Heart left ventricle (tissue), 13 donors: ENCODE measurements around the gene TENM3.

ENCODE experiments used
- CTCF ChIP-seq, 12 donors: fragments of 200-600 bp; sonication (generic) in 4 of 12; IDR thresholded peaks; one replicate each; pipeline versions ENCODE4 v1.5.0 to v1.8.0; 2018 to 2022; ENCODE audit warnings: antibody characterized with exemption in 12 of 12, mild to moderate bottlenecking in 5 of 12
- POLR2A ChIP-seq, 2 donors: fragments of 450-650 bp; IDR thresholded peaks; one replicate each; pipeline ENCODE4 v1.6.1; 2017; ENCODE audit warnings: antibody characterized with exemption in 2 of 2, mild to moderate bottlenecking in 2 of 2, moderate library complexity in 2 of 2
- donor health status: ischemic (EF 13 %, LVEDD 7.1; RV severe dilation, severe dysfunction).
- donor health status: DM: no; HTN: yes; CAD: no.
- donor health status: DM: no; HTN: no; CAD: no.
- donor health status: ischemic (EF 25% LVEDD 6.9; RV normal size, moderate dysfunction).
- donor health status: ischemic (EF 25% LVEDD 5.7; RV mildly dilated, moderate dysfunction).
- donor health status: ischemic (EF 35%, LVEDD 5.7; RV mildly dilated, moderate dysfunction).
- donor health status: nonischemic (EF 11% LVEDD 7.7; RV severe dilation, severe dysfunction).
- donor health status: DM: yes; HTN: yes; CAD: no.
- donor health status: PGD.
- donor health status: ischemic (EF 29% LVEDD 5.4; RV normal size, mild dysfunction).
- donor health status: nonischemic (EF 23%, LVEDD 6.1; RV moderate dilation, normal function).

- TF ChIP-seq CTCF (IDR thresholded peaks at IDR 0.05) (no peak), POLR2A (IDR thresholded peaks at IDR 0.05) (no peak)
These were observed 183.7 kb downstream of the TENM3 start for GRCh38 chr4:182426901-182427300.
